HPDE6-E6E7 (cell line): ENCODE measurements around the gene BGN.

Experiments
- DNase-seq: peaks from one replicate; pipeline ENCODE4 v3.0.0; 2011; ENCODE audit warnings: missing footprints; ENCODE audit errors: extremely low spot score

The BGN gene

DNA sequence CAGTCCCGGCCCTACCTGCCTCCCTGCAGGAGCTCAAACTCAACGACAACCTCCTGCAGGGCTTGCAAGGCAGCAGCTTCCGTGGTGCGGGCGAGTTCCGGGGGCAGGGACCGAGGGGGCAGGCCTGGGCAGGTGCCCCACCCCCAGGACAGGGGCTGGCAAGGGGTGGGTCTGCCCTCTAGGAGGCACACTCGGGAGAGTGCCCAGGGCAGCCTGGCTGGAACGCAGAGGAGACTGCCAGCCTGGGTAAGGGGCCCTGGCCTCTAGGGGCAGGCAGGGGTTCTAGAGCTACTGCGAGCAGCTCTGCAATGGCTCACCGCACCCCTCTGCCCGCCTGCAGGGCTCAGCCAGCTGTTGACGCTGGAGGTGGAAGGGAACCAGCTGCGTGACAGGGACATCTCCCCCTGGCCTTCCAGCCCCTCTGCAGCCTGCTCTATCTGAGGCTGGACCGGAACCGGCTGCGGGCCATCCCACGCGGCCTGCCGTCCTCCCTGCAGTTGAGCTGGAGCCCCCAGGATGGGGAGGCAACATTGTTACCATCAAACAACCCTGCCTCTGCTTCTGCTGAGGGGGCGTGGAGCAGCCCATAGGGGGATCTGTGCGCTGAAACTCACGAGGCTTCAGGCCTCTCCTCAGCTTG is 12.3 kb upstream of the BGN start:
- no peak for DNase-seq

DNA sequence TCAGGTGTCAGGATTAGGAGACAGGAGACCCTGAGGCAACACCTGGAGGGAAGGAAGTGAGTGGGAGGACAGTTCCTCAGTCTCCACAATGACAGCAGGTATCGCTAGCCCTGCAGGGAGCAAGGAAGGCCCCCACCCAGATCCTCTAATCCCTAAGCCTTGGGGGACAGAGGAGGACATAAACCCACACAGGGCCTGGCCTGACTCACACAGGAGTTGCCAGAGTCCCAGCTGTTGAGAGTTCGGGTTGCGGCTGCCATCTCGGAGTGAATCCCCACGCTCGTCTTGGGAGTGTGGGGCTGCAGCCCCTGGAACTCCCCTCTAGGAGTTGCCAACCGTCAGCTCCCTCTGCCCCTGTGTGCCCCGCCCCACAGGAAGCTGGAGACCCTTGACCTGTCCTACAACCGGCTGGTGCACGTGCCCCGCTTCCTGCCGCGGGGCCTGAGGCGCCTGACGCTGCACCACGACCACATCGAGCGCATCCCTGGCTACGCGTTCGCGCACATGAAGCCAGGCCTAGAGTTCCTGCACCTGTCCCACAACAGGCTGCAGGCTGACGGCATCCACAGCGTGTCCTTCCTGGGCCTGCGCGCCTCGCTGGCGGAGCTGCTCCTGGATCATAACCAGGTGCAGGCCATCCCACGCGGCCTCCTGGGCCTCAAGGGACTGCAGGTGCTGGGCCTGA is 9.2 kb upstream of the BGN start:
- DNase-seq: no peak

DNA sequence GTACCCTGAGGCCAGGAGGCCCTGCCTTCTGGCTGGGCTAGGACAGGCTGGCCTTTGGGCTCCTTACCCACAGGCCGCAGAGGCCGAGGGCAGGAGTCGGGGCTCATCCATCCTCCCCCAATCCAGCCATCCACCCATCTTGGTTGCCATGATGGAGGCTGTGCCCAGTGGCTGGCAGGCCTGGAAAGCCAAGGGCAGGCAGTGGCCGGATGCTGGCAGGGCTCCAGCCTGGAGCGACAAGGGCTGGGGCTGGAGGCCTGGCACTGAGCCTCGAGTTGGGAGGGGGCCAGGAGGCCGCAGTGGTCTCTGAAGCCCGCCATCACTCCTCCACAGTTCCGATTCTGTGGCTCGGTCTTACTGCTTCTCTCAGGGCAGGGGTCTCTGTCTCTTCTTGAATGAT is 8.6 kb upstream of the BGN start:
- no peak for DNase-seq

DNA sequence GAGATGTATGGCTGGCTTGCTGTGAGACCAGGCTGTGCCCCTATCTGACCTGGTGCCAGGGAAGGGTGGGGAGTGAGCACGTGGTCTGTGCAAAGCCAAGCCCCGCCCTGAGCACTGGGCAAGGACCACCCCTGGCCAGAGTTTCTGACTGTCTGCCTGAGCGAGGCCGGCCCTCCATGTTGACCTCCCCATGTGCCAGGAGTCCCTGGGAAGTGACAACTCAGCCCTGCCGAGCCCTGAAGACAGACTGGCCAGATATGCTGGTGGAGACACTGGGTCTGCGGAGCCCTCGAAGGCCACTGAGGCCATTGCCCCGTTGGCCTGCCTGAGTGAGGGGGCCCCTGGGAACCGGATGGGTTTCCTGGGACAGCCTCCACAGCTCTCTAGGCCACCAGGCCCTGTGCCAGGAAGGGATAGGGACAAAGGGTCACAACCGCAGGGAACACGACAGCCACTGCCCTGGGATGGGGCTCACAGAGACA is 7.1 kb upstream of the BGN start:
- DNase-seq: no peak

DNA sequence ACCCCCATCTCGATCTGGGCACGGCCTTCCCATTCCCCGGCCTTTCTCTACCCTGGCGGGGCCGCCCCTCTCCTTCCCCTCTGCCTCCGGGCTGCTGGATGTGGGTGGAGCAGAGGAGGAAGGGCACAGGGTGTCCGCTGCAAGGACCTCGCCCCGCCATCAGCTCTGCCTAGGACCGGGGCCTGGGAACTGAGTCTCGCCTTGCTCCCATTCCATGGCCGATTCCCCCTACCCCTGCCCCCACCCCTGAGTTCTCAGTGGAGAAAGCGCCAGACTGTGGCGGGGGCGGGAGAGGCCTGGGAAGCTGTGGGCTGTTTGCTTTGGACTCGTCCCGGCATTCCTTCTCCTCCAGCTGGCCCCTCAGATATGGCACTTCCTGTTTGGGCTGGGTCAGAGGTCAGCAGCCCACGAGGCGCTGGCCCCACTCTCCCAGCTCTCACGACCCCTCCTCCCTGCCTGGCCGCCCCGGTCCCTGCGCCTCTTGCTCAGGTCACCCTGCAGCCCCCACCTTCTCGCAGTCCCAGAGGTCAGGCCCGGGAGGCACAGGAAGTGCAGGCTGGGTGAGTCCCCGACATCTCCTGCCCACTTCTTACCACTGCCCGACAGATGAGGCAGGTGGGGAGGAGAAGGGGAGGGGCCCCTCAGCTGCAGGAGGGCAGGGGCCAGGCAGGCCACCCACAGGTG is 6.4 kb upstream of the BGN start:
- no peak for DNase-seq

DNA sequence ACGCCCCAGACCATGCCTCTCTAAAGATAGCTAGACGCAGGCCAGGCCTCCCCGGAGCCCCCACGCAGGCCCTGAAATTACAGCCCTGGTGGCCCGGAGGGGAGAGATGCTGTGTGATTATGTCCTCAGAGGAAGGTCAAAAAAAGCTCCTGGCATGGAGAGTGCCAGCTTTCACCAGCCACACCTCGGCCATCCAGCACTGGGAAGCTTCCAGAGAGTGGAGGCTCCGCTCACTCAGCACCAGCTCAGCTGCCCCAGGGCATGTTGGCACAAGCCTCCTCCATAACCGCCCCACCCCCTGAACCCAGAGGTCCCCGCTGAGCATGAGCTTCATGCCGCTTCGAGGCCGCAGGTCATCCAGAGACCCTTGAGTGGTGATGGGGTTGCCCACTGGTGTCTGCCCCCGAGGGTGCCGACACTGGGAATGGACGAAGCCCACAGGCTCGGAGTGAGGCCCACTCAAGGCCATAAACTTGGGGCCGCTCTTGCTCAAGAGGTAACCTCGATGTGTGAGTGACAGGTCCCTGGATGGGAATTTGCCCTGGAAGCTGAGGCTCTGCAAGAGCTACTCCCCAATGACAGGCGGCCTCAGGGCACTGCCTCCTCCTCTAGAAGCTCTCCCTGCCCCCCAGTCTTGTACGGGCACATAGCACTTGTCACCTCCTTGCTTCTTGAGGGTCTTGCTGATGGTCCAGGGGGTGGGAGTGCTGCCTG is 4.4 kb upstream of the BGN start:
- DNase-seq: peak; percentile 74

DNA sequence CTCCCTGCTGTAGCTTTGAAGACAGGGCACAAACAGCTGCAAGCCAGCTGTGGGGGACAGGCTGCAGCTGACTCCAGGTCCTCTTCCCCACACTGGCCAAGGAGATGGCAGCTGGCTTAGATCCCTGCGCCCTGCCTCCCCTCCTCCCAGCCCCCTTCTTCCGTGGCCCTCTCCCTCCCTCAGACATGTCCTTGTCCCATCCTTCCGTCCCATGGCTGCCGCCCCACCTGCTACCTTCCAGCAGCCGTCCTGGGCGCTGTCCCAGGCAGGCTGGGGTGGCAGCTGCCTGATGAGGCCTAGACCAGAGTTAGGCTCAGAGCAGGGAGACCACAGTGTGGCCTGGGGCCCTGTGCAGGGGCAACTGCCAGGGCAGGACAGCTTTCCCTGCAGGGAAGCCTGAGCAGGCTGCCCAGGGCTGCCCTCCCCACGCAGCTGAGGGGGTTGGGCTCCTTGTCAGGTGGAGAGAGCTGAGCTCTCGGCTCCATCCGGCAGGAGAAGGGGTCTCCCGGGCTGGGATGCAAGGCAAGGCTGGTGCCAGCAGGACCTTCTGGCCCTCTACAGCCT is 3.3 kb upstream of the BGN start:
- no peak for DNase-seq

DNA sequence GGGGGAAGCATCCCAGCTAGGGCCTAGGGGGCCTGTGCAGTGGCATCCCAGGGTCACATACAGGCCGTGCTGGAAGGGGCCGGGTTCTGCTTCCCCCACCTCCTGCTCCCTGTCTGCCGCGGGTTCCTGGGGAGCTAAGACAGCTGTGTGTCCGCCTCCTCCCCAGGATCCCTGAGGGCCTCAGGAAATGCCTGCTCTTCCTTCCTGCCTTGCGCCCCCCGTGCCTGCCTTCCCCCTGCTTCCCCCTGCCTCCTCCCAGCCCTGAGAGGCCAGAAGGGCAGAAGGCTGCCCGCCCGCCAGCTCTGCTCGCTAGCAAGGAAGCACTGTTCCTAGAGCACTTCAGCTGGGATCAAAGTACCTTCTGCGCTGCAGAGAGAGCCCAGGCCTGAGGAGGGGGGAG is 2.9 kb upstream of the BGN start:
- no peak for DNase-seq

DNA sequence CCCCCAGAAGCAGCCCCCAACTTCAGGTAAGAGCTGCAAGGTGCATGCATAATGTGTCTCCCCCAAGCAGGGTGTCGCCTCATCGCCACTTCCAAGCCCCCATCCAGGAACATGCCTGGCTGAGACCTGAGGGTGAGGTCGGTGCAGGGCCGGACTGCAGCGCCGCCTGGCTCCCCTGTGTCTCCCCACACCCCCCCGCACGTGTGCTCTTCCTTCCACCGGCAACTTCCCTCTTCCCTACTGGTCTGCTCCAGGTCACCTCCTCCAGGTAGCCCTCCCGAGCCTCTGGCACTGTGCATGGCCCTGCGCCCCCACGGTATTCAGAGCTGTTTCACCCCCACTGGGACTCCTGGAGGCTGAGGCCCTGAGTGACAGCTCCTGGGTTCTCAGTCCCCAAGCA is 2.2 kb upstream of the BGN start:
- no peak for DNase-seq

DNA sequence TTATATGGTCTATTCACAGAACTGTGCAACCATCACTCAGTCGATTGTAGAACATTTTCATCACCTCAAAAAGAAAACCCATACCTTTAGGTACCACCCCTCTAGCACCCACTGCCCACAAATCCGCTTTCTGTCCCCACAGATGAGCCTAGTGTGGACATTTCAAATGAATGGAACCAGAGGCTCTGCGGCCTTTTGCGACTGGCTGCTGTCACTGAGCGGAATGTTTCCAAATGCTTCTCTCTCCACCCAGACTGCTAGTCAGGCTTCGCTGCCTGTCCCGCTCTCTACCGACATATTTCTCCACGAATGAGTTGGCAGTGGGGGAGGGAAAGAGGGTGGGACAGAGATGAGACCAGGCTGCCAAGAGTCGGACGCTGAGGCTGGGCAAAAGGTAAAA is 1.7 kb upstream of the BGN start:
- no peak for DNase-seq

DNA sequence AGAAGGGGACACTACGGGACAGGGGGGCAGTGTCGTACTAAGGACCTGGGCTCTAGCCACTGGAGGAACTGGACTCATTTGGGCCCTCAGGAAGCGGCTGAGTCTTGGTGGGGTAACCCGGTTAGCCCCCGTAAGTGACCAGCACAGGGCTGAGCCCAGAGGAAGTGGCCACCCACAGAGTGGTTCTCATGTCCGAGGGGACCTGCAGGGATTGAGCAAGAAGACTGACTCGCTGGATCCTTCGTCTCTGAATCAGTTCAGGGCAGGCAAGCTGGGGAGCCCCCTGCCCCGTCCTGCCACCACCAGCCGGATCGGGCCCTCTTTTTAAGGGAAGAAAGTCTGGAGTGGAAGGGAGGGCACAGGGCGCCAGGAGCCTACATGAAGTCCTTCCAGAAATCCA is 719 bp upstream of the BGN start:
- no peak for DNase-seq

DNA sequence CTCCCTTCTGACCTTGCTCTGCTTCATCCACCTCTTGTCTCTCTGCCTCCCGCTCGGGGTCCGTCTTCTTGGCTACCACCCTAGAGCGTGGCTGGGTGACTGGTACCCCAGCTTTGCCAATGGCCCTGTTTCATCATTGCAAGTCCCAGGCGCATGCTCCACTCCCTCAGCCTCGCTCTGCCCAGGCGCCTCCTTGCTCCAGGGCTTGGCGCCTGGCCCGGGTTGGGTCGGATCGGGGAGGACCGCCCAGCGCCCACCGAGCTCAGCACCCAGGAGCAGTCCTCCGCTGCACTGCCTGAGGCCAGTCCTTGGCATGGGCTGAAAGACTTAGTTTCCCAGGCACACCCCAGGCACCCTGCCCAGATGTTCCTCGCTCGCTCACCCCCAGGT is 577 bp downstream of the BGN start:
- DNase-seq: no peak

DNA sequence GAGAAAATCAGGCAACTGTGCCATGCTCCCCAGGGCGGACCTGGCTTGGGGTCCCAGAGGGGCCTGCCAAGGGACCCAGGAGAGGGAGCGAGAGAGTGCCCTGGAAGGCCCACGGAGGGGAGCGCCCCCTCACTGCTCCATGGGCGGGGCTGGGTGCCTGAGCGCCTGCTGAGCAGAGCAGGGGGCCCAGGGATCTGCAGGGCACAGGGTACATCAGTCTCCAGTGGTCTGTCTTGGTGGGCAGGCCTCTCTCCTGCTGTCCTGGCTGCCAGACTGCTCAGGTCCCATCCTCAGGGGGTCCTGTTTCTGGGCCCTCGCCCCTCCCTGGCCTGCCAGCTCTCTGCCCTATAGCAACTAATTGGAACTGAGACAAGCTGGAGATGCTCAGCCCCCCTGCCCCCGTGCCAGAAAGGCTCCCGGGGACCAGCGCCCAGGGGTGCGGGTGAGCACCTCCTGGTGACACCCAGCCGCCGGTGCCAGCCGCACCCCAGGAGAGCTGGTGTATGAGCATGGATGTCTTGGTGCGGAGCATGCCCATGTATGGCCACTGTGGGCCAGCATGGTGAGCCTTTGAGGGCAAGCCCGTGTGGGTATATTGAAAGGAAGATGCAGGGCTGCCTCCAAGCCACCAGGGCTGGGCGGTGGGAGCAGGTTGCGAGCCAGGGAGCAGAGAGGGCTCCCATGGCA is 1.3 kb downstream of the BGN start:
- DNase-seq: no peak

DNA sequence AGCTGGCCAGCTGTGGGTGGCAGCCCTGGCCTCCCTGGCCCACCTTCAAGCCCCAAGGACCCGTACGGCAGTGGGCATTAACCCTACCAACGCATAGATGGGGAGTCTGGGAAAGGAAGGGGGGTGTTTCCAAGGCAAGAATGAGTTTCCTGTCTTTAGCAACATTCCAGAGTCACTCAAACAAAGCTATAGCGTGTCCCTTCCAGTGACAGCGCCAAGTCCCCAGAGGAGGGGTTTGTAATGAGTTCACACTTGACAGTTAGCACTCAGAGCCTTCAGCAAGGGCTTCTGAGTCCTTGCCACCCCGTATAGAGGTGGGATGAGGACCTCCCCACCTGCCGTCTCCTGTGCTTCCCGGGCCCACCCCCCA is 1.8 kb downstream of the BGN start:
- DNase-seq: no peak

DNA sequence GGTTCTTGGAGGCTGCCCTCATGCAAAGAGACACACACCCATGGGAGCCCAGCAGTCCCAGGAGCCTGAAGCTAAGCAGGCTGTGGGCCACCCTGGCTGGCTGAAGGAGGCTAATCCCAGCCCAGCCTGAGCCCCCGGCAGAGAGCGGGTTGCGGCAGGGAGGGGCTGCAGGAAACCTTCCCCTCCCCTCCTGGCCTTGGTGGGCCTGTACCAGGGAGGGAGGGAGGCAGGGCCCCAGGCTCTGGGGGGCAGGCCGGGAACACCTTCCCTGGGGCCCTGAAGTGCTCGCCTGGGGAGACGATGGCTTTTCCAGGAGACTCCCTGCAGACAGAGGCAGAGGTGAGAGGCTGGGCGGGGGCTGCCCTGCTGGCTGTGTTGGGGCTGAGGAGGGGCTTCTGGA is 3.7 kb downstream of the BGN start:
- DNase-seq: no peak

DNA sequence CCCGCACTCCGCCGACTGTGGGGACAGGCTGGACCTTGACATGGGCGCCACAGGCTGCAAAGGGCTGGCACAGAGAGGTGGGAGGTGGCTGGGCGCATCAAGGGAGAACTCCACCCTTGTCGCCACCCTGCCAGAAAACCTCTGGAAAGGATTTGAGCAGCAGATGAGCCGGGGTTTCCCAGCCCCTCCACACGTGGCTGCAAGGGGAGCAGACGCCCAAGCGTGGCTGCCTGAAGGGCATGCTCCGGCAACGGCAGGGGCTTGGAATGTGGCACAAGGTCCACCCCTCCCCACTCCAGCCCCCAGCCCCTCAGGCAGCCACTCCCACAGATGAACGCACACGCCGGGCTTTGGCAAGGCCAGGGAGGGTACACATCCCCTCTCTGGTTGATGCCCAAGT is 4.6 kb downstream of the BGN start:
- DNase-seq: no peak

DNA sequence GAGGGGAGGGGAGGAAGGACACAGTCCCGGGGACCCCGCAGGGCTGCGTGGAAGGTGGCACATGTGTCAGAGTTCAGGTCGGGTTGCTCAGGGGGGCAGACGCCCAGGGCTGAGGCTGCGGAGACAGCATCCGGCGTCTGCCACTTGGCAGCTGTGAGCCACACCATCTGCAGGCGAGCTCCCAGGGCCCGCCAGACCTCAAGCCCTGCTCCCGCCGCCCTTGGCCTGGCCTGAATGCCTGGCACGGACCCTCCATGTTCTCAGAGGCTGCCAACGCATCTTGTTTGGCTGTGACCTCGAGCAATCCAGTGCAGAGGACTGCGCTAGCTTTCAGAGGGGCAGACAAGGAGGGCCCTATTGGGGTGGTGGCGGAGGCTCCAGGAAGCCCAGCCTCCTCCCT is 5.1 kb downstream of the BGN start:
- no peak for DNase-seq

DNA sequence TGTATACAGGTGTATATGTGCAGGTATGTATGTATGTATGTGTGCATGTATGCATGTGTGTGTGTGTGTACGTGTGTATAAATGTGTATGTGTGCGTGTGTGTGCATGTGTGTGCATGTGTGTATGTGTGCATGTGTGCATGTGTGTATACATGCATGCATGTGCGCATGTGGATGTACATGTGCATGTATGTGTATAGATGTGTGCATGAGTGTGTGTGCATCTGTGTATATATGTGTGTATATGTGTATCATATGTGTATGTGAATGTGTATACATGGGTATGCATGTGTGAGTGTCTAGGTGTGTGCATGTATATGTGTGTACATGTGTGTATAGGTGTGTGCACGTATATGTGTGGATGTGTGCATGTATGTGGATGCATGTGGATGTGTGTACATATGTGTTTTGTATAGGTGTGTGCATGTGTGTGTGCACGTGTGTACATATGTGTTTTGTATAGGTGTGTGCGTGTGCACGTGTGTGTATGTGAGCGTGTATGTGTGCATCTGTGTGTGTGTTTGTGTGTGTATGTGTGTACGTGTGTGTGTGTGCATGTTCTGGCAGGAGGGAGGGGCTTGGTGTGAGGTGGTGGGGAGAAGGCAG is 6.0 kb downstream of the BGN start:
- DNase-seq: no peak

DNA sequence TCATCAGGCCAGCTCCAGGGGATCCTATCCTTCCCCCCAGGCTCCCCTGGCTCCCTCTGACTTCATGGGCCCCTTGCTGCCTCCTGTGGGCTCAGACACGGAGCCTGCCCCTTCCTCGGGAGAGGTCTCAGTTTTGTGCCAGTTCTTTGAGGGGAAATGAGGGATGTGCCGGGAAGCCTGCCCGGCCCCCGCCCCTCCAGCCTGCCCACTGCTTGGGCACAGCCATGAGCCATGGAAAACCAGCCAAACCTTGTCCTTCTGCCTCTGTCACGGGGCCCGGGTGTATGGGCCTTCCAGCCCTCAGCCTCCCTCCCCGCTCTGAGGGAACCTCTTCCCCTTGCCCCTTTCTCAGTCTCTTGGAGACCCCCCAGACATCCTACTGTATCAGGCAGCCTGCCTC is 6.8 kb downstream of the BGN start:
- no peak for DNase-seq

DNA sequence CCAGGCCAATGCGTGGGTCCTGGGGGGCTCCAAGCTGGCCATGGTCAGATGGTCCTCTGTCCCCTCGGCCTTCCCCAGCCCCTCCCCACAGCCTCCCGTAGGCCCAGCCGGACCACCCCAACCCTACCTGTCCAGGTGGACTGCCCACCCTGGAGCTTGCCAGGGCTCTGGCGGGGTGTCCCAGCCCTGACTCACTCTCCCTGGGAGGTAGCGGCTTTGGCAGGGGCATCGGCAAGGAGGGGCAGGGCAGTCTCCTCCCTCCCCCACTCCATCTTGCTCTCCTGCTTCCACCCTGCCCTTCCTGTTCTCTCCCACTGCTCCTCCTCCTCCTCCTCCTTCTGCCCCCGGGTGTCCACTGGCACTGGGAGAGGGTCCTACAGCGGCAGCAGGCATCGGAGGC is 7.4 kb downstream of the BGN start:
- DNase-seq: no peak

DNA sequence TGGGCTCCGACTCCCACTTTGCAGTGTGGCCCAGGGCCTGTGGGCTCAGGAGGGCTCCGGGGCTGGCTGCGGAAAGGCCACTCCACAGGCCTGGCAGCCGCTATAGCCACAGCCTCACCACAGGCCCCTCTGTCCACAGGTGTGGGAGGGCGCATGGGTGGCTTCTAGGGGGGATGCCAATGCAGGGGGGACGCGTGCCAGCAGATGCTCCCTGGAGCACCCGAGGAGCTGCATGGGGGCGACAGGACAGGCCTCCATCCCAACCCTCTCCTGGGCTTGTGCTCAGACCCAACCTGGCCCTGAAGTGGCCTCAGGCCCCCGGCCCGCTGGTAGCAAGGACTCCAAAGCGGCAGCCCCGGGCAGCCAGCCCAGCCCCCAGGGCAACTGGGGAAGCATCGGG is 8.0 kb downstream of the BGN start:
- DNase-seq: no peak
